Measurements from ENCODE around the gene ITGA6. TPM values are rescaled to one million over a fixed set of nuclear protein-coding genes. Genes with fewer than 3 reads are reported as not detected.

Gene ITGA6
- total RNA-seq, 1 experiment from 2014 or later: 78.3 TPM

DNA sequence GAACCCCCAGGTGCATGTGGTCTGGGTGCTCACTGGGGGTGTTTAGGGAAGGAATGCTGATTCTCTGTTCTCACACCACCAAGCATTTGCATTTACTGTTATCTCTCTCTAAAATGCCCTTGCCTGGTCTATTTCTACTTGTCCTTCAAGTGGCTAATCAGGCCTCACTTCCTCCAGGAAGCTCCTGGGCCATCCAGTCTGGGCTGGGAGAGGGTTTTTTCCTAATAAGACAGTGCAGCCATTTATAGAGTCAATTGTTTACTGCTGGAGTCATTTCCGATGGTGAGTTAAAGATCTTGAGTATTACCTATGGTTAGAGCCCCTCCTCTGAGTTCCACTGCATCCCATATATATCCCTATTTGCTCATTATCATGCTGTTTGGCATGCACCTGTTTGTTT lies 25.2 kb upstream of the ITGA6 start:
- H2BK120ac ChIP-seq (ENCODE audit: low read depth, low read length, poor library complexity, severe bottlenecking): no peak overlapping the region
- no peaks in the 10 kb centered on the region for H3K9me3 ChIP-seq (ENCODE audit: control insufficient read depth, low read depth, low read length)
- H3K4me2 ChIP-seq (ENCODE audit: insufficient read depth, insufficient read length, low read length): no peak overlapping the region
- no peak overlapping the region for H4K91ac ChIP-seq (ENCODE audit: insufficient read length, low read depth, low read length)
- no peak overlapping the region for H2BK12ac ChIP-seq (ENCODE audit: insufficient read length, low read depth, low read length)
- no peaks in the 10 kb centered on the region for H4K20me1 ChIP-seq (ENCODE audit: control insufficient read depth, insufficient read depth, insufficient read length)
- H4K5ac ChIP-seq (ENCODE audit: insufficient read length, low read depth, low read length): no peak overlapping the region
- Mint-ChIP-seq H3K9me3 (no peaks in the 10 kb centered on the region; a peak in 1 of 5 replicates), H3K36me3 (ENCODE audit: insufficient read depth in 1 of 3, low read depth in 3 of 3) (no peaks in the 10 kb centered on the region; a peak in 1 of 7 replicates), H3K4me1 (peaks cover 9 to 20% of the 10 kb centered on the region in 2 experiments), H3K27ac (no peak overlapping the region), H3K27me3 (ENCODE audit: low read depth) (no peaks in the 10 kb centered on the region), H3K4me3 (no peak overlapping the region)
- no peak overlapping the region for H2BK5ac ChIP-seq (ENCODE audit: insufficient read length, low read length)
- DNase-seq: no peak
- H2BK15ac ChIP-seq (ENCODE audit: low read depth, low read length): no peak overlapping the region
- no peak overlapping the region for H3K14ac ChIP-seq (ENCODE audit: insufficient read depth, low read length)
- H3T11ph ChIP-seq (ENCODE audit: low read length): no peak overlapping the region
- H2AFZ ChIP-seq (ENCODE audit: low read length): no peak overlapping the region
- no peaks in the 10 kb centered on the region for H3K79me2 ChIP-seq (ENCODE audit: insufficient read depth, low read length)
- no peak overlapping the region for H2AK5ac ChIP-seq (ENCODE audit: insufficient read length, low read length)
- no peaks in the 10 kb centered on the region for H3K4me1 ChIP-seq (ENCODE audit: insufficient read depth, low read length)
- TF ChIP-seq, protein P1, sequence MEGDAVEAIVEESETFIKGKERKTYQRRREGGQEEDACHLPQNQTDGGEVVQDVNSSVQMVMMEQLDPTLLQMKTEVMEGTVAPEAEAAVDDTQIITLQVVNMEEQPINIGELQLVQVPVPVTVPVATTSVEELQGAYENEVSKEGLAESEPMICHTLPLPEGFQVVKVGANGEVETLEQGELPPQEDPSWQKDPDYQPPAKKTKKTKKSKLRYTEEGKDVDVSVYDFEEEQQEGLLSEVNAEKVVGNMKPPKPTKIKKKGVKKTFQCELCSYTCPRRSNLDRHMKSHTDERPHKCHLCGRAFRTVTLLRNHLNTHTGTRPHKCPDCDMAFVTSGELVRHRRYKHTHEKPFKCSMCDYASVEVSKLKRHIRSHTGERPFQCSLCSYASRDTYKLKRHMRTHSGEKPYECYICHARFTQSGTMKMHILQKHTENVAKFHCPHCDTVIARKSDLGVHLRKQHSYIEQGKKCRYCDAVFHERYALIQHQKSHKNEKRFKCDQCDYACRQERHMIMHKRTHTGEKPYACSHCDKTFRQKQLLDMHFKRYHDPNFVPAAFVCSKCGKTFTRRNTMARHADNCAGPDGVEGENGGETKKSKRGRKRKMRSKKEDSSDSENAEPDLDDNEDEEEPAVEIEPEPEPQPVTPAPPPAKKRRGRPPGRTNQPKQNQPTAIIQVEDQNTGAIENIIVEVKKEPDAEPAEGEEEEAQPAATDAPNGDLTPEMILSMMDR (conservative IDR thresholded peaks at IDR 0.05): no peak
- H3K18ac ChIP-seq (ENCODE audit: insufficient read length, low read depth, low read length): no peak overlapping the region
- no peaks in the 10 kb centered on the region for H3K27me3 ChIP-seq (ENCODE audit: insufficient read depth, low read length)
- no peak overlapping the region for H3K27ac ChIP-seq (ENCODE audit: insufficient read length, low read depth, low read length)
- H3K56ac ChIP-seq (ENCODE audit: insufficient read length, low read depth, low read length): no peak overlapping the region
- no peaks in the 10 kb centered on the region for H3K79me1 ChIP-seq (ENCODE audit: insufficient read depth, low read depth, low read length, poor library complexity, severe bottlenecking)
- no peak overlapping the region for H3K23ac ChIP-seq (ENCODE audit: insufficient read length, low read depth, low read length)
- H3K23me2 ChIP-seq (ENCODE audit: insufficient read length, low read depth, low read length, poor library complexity, severe bottlenecking): no peaks in the 10 kb centered on the region
- H4K8ac ChIP-seq (replicated peaks; ENCODE audit: insufficient read length, low read depth, low read length): no peak overlapping the region
- WGBS (ENCODE audit: extremely low coverage, insufficient read length, low lambda C conversion rate): no CpG with 5 or more reads among the region's 1 CpG
- no peak overlapping the region for H3K9ac ChIP-seq (ENCODE audit: extremely low read depth, insufficient read length, low read length)
- H2BK20ac ChIP-seq (ENCODE audit: low read depth, low read length, poor library complexity, severe bottlenecking): no peak overlapping the region
- no peak overlapping the region for H3K4ac ChIP-seq (ENCODE audit: low read depth, low read length)

Data from H9 (cell line).